Measurements from ENCODE around the gene ZNF362.
"Not testable (repeated sequence)": the region's sequence is repeated elsewhere in the genome, so short reads cannot be mapped to it uniquely, and the experiment has no call there.

Gene ZNF362

GRCh38 chr1:33289858-33290154 is 33.5 kb downstream of the ZNF362 start:
- no peak for DNase-seq

GRCh38 chr1:33290615-33291014 is 34.3 kb downstream of the ZNF362 start:
- DNase-seq = not testable (repeated sequence)

GRCh38 chr1:33292726-33293340 is 36.5 kb downstream of the ZNF362 start:
- DNase-seq = no peak

GRCh38 chr1:33294071-33295010 is 38.0 kb downstream of the ZNF362 start:
- no peak for DNase-seq

GRCh38 chr1:33295023-33295422 is 38.7 kb downstream of the ZNF362 start:
- DNase-seq = no peak

GRCh38 chr1:33295450-33296081 is 39.3 kb downstream of the ZNF362 start:
- peak; percentile 65 for DNase-seq

GRCh38 chr1:33296082-33296458 is 39.8 kb downstream of the ZNF362 start:
- no peak for DNase-seq

- no peak for DNase-seq
These were observed 40.5 kb downstream of the ZNF362 start for GRCh38 chr1:33296824-33297223.

GRCh38 chr1:33297911-33298622 is 41.8 kb downstream of the ZNF362 start:
- no peak for DNase-seq

GRCh38 chr1:33298623-33299277 is 42.5 kb downstream of the ZNF362 start:
- peak; percentile 41 for DNase-seq

GRCh38 chr1:33299461-33300155 is 43.3 kb downstream of the ZNF362 start:
- no peak for DNase-seq

- DNase-seq = no peak
These were observed 44.4 kb downstream of the ZNF362 start for GRCh38 chr1:33300673-33301072.

GRCh38 chr1:33301273-33301984 is 45.1 kb downstream of the ZNF362 start:
- no peak for DNase-seq

- no peak for DNase-seq
These were observed 46.0 kb downstream of the ZNF362 start for GRCh38 chr1:33302325-33302724.

GRCh38 chr1:33305016-33305415 is 48.7 kb downstream of the ZNF362 start:
- no peak for DNase-seq

- DNase-seq = no peak
These were observed 49.7 kb downstream of the ZNF362 start for GRCh38 chr1:33305816-33306652.

GRCh38 chr1:33306653-33307493 is 50.6 kb downstream of the ZNF362 start:
- no peak for DNase-seq

- no peak for DNase-seq
These were observed 51.2 kb downstream of the ZNF362 start for GRCh38 chr1:33307494-33307864.

- not testable (repeated sequence) for DNase-seq
These were observed 53.1 kb downstream of the ZNF362 start for GRCh38 chr1:33309351-33309750.

- no peak for DNase-seq
These were observed 54.4 kb downstream of the ZNF362 start for GRCh38 chr1:33310702-33311101.
